Prostate gland (tissue), 2 donors: Measurements from ENCODE around the gene KRTAP10-11.

Experiments
- POLR2A ChIP-seq: fragments of 450-650 bp; IDR thresholded peaks from one replicate; pipeline ENCODE4 v1.6.1; 2016; ENCODE audit warnings: antibody characterized with exemption, mild to moderate bottlenecking
- POLR2AphosphoS5 ChIP-seq: sonication (generic); formaldehyde crosslinking; IDR thresholded peaks from one replicate; pipeline ENCODE4 v1.6.1; 2017; ENCODE audit warnings: antibody characterized with exemption
- TF ChIP-seq, protein P1 (sequence below), 4 experiments: fragments of 200-600 bp in 2 of 4; fragments of 450-650 bp in 2 of 4; sonication (generic) in 2 of 4; IDR thresholded peaks; 1 replicate in 3 of 4; 2 replicates in 1 of 4; pipeline ENCODE4 v1.5.1; 2016 to 2019; ENCODE audit warnings: antibody characterized with exemption in 4 of 4, mild to moderate bottlenecking in 2 of 4, moderate library complexity in 2 of 4

DNA sequence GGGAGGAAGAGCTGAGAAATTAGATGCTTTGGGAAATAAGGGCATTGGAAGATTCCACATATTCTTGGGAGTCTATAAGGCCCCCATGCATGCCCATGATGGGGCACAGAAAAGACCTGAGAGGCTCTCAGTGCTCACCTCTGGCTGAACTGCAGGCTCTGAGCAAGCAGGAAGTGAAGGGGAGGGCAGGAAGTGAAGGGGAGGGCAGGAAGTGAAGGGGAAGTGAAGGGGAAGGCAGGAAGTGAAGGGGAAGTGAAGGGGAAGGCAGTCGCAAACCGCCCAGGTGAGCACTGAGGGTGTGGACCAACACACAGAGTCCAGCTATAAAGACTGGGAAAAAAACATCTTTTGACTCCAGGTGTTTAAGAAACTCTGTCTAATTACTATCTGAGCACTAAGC is 15.8 kb upstream of the KRTAP10-11 start:
- TF ChIP-seq, protein P1, sequence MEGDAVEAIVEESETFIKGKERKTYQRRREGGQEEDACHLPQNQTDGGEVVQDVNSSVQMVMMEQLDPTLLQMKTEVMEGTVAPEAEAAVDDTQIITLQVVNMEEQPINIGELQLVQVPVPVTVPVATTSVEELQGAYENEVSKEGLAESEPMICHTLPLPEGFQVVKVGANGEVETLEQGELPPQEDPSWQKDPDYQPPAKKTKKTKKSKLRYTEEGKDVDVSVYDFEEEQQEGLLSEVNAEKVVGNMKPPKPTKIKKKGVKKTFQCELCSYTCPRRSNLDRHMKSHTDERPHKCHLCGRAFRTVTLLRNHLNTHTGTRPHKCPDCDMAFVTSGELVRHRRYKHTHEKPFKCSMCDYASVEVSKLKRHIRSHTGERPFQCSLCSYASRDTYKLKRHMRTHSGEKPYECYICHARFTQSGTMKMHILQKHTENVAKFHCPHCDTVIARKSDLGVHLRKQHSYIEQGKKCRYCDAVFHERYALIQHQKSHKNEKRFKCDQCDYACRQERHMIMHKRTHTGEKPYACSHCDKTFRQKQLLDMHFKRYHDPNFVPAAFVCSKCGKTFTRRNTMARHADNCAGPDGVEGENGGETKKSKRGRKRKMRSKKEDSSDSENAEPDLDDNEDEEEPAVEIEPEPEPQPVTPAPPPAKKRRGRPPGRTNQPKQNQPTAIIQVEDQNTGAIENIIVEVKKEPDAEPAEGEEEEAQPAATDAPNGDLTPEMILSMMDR (IDR thresholded peaks at IDR 0.05): no peak
- no peak for TF ChIP-seq POLR2A
- TF ChIP-seq POLR2AphosphoS5: no peak
